Stimulated activated CD8-positive, alpha-beta memory T cell treated with anti-CD3 and anti-CD28 coated beads, Interleukin-15, amount 100 ng/mL, for 1 hour (primary cell): Measurements from ENCODE around the gene CD226.

Experiments
- DNase-seq: peaks from one replicate; pipeline ENCODE4 v3.0.0-alpha.2; 2020; ENCODE audit warnings: low read depth

Gene CD226

GRCh38 chr18:69814861-69815385, 132.8 kb downstream of the CD226 start:
- no peak for DNase-seq

- DNase-seq = no peak
Measured at GRCh38 chr18:69813559-69813958, 134.1 kb downstream of the CD226 start.

GRCh38 chr18:69808399-69808798, 139.3 kb downstream of the CD226 start:
- no peak for DNase-seq

- DNase-seq = no peak
Measured at GRCh38 chr18:69804776-69805501, 142.7 kb downstream of the CD226 start.
